Activated T-helper 17 cell treated with anti-CD3 and anti-CD28 coated beads, Interleukin-2, amount 50 U/mL, for 72 hours (primary cell): ENCODE measurements around the gene UNC45A. TPM values are rescaled to one million over a fixed set of nuclear protein-coding genes. Genes with fewer than 3 reads are reported as not detected.
A peak's percentile ranks its signal among the peaks of the same experiment; 100 is the strongest.
"Not testable (repeated sequence)": the region's sequence is repeated elsewhere in the genome, so short reads cannot be mapped to it uniquely, and the experiment has no call there.

Experiments used
- ATAC-seq: fragments of 150-1000 bp; cut with Tn5 transposase; replicated peaks from 2 replicates; pipeline ENCODE4 v1.10.0; 2021; ENCODE audit warnings: mild to moderate bottlenecking, moderate library complexity
- H3K27ac Mint-ChIP-seq: one replicate; pipeline ENCODE4 v1.8.0; 2022; ENCODE audit warnings: mixed read lengths
- H3K27me3 Mint-ChIP-seq: one replicate; pipeline ENCODE4 v1.8.0; 2022; ENCODE audit warnings: mixed read lengths
- H3K36me3 Mint-ChIP-seq: one replicate; pipeline ENCODE4 v1.8.0; 2022; ENCODE audit warnings: low read depth, mild to moderate bottlenecking, mixed read lengths
- H3K4me1 Mint-ChIP-seq: one replicate; pipeline ENCODE4 v1.8.0; 2022; ENCODE audit warnings: mixed read lengths
- H3K4me3 Mint-ChIP-seq: one replicate; pipeline ENCODE4 v1.8.0; 2022; ENCODE audit warnings: mild to moderate bottlenecking, mixed read lengths
- H3K9me3 Mint-ChIP-seq: one replicate; pipeline ENCODE4 v1.8.0; 2022; ENCODE audit warnings: mixed read lengths
- total RNA-seq, 2 donors: library from RNA; stranded (reverse); gene quantifications; one replicate each; pipeline ENCODE4 v1.2.3, GENCODE V29; 2022

UNC45A gene
- total RNA-seq, 2 donors from 2014 or later: 101 to 103 TPM

- peaks cover 90% of the 10 kb centered on the region for H3K36me3 Mint-ChIP-seq
- peaks cover 10% of the 10 kb centered on the region for H3K4me1 Mint-ChIP-seq
- H3K27me3 Mint-ChIP-seq: no peaks in the 10 kb centered on the region
- H3K9me3 Mint-ChIP-seq: no peaks in the 10 kb centered on the region
- ATAC-seq: no peak
- no peak overlapping the region for H3K4me3 Mint-ChIP-seq
- peak overlapping the region; percentile 50 for H3K27ac Mint-ChIP-seq
Measured at GRCh38 chr15:90918835-90919234, 16.2 kb upstream of the UNC45A start.

DNA sequence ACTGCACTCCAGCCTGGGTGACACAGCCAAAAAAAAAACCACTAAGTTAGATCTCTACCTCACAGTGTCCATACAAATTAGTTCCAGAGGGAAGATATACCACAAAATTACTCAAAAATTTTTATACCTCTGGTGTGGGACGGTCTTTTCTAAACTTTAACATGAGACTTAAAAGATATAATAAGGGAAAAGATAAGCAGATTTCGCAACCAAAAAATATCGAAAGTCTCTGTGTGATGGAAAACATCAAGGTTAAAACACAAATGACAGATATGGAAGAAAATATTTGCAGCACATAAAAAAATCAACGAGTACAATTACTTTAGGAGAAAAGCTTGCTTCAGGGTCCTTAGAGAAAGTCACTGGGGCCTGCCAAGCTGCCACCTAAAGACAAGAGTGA is 13.2 kb upstream of the UNC45A start:
- Mint-ChIP-seq H3K9me3 (no peaks in the 10 kb centered on the region), H3K36me3 (peaks cover 60% of the 10 kb centered on the region), H3K27ac (peak overlapping the region; percentile 84), H3K27me3 (no peaks in the 10 kb centered on the region), H3K4me1 (peaks cover 22% of the 10 kb centered on the region), H3K4me3 (no peak overlapping the region)
- ATAC-seq: no peak

DNA sequence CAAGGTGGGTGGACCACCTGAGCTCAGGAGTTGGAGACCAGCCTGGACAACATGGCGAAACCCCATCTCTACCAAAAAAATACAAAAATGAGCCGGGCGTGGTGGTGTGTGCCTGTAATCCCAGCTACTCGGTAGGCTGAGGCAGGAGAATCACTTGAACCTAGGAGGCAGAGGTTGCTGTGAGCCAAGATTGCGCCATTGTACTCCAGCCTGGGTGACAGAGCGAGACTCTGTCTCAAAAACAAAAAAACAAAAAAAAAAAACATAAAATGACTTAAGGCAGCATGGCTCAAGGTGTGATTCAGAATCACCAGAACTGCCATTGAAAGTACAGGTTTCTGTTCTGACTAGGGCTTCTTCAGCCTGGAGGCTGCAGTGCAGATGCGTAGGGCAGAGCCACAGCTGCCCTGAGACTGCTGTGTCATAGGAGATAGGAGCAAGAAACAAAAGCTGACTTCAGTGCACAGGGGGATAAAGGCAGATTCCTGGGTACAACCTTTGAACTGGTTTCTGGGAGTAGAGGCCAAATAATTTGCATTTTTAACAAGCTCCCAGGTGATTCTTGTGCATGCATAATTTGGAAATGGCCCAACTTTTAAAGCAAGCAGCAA is 12.3 kb upstream of the UNC45A start:
- peaks cover 51% of the 10 kb centered on the region for H3K36me3 Mint-ChIP-seq
- ATAC-seq: peak; percentile 95
- H3K4me1 Mint-ChIP-seq: peaks cover 22% of the 10 kb centered on the region
- H3K9me3 Mint-ChIP-seq, H3K27me3 Mint-ChIP-seq: not testable (repeated sequence)
- peak overlapping the region; percentile 63 for H3K4me3 Mint-ChIP-seq
- peak overlapping the region; percentile 84 for H3K27ac Mint-ChIP-seq

GRCh38 chr15:90924375-90924774 is 10.7 kb upstream of the UNC45A start:
- ATAC-seq: peak; percentile 76
- Mint-ChIP-seq H3K9me3 (no peaks in the 10 kb centered on the region), H3K4me3 (peak overlapping the region; percentile 63), H3K27me3 (no peaks in the 10 kb centered on the region), H3K4me1 (peaks cover 22% of the 10 kb centered on the region), H3K27ac (peak overlapping the region; percentile 84), H3K36me3 (peaks cover 35% of the 10 kb centered on the region)

DNA sequence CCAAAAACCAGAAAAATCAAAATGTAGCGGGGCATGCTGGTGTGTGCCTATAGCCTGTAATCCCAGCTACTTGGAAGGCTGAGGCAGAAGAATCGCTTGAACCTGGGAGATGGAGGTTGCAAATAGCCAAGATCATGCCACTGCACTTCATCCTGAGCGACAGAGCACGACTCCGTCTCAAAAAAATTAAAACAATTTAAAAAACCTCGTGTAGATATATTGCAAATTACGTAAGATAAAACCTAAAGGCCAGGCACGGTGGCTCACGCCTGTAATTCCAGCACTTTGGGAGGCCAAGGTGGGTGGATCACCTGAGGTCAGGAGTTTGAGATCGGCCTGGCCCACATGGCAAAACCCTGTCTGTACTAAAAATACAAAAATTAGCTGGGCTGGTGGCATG is 8.3 kb upstream of the UNC45A start:
- H3K4me3 Mint-ChIP-seq, H3K9me3 Mint-ChIP-seq, ATAC-seq, H3K27me3 Mint-ChIP-seq, H3K27ac Mint-ChIP-seq: not testable (repeated sequence)
- Mint-ChIP-seq H3K36me3 (peaks cover 30% of the 10 kb centered on the region), H3K4me1 (peaks cover 25% of the 10 kb centered on the region)

- H3K27me3 Mint-ChIP-seq, ATAC-seq, H3K9me3 Mint-ChIP-seq: not testable (repeated sequence)
- Mint-ChIP-seq H3K4me3 (peak overlapping the region; percentile 83), H3K36me3 (peaks cover 21% of the 10 kb centered on the region), H3K4me1 (peaks cover 26% of the 10 kb centered on the region), H3K27ac (peak overlapping the region; percentile 22)
Measured at GRCh38 chr15:90928106-90928505, 7.0 kb upstream of the UNC45A start.

- no peaks in the 10 kb centered on the region for H3K27me3 Mint-ChIP-seq
- peak overlapping the region; percentile 98 for H3K27ac Mint-ChIP-seq
- no peaks in the 10 kb centered on the region for H3K9me3 Mint-ChIP-seq
- peaks cover 21% of the 10 kb centered on the region for H3K36me3 Mint-ChIP-seq
- H3K4me1 Mint-ChIP-seq: peaks cover 24% of the 10 kb centered on the region
- H3K4me3 Mint-ChIP-seq: peak overlapping the region; percentile 83
- no peak for ATAC-seq
Measured at GRCh38 chr15:90929246-90930019, 5.7 kb upstream of the UNC45A start.

- Mint-ChIP-seq H3K27me3 (no peaks in the 10 kb centered on the region), H3K36me3 (peaks cover 24% of the 10 kb centered on the region), H3K27ac (peak overlapping the region; percentile 98), H3K9me3 (no peaks in the 10 kb centered on the region), H3K4me3 (peak overlapping the region; percentile 83), H3K4me1 (peaks cover 21% of the 10 kb centered on the region)
- no peak for ATAC-seq
Measured at GRCh38 chr15:90930861-90931574, 4.1 kb upstream of the UNC45A start.

GRCh38 chr15:90931575-90931827 is 3.6 kb upstream of the UNC45A start:
- H3K4me1 Mint-ChIP-seq: peaks cover 26% of the 10 kb centered on the region
- H3K4me3 Mint-ChIP-seq: peak overlapping the region; percentile 83
- peak overlapping the region; percentile 98 for H3K27ac Mint-ChIP-seq
- no peak for ATAC-seq
- H3K36me3 Mint-ChIP-seq: peaks cover 28% of the 10 kb centered on the region
- no peaks in the 10 kb centered on the region for H3K27me3 Mint-ChIP-seq
- no peaks in the 10 kb centered on the region for H3K9me3 Mint-ChIP-seq

DNA sequence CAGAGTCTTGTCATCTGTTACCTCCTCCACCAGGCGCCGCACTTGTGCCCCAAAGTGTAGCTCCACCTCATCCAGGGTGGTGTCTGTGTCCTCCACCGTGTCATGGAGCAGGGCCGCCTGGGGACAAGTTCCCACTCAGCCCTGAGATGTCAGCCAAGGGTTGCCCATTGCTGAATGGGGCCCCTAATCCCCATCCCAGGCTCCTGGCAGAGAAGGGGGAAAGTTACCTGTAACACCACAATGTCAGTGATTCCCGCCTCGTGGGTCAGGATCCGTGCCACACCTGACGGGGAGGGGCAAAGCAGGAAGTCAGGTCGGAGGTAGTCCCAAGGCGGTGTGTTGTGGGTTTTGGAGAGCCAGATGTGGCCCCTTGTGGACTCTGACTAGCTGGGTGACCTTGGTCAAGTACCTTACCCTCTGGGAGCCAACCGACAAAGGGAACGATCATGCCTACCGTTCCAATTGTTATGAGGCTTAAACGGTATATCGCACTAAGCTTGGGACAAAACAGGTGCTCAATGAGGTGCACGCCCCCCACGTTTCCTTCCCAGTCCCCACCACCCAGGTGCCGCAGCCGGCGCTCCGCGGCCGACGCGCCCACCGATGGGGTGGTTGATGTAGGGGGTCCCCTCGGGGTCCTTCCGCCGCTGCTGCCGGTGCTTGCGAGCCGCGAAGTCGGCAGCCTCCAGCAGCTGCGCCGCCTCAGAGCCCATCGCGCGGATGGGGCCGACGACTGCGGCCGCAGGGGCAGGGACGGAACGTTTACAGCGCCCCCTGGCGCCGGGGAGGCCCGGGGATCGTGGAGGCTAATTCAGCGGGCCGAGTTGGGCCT is 3.0 kb upstream of the UNC45A start, which contains the start of gene HDDC3:
TSS of gene HDDC3 (minus strand) at position 722 of the 832 bp plus-strand sequence. CDS start at position 713, 9 bp downstream.
- H3K4me1 Mint-ChIP-seq: peaks cover 31% of the 10 kb centered on the region
- H3K9me3 Mint-ChIP-seq: no peaks in the 10 kb centered on the region
- no peaks in the 10 kb centered on the region for H3K27me3 Mint-ChIP-seq
- H3K36me3 Mint-ChIP-seq: peaks cover 34% of the 10 kb centered on the region
- ATAC-seq: peak; percentile 65
- peak within 1 kb of the TSS; percentile 98 for H3K27ac Mint-ChIP-seq
- peak within 1 kb of the TSS; percentile 83 for H3K4me3 Mint-ChIP-seq

GRCh38 chr15:90932660-90932991 is 2.5 kb upstream of the UNC45A start:
- H3K27me3 Mint-ChIP-seq: no peaks in the 10 kb centered on the region
- no peaks in the 10 kb centered on the region for H3K9me3 Mint-ChIP-seq
- ATAC-seq: no peak
- peaks cover 32% of the 10 kb centered on the region for H3K4me1 Mint-ChIP-seq
- peaks cover 35% of the 10 kb centered on the region for H3K36me3 Mint-ChIP-seq
- H3K27ac Mint-ChIP-seq: no peak overlapping the region
- peak overlapping the region; percentile 83 for H3K4me3 Mint-ChIP-seq

- peaks cover 42% of the 10 kb centered on the region for H3K36me3 Mint-ChIP-seq
- H3K4me1 Mint-ChIP-seq: peaks cover 32% of the 10 kb centered on the region
- no peaks in the 10 kb centered on the region for H3K27me3 Mint-ChIP-seq
- no peak overlapping the region for H3K27ac Mint-ChIP-seq
- H3K9me3 Mint-ChIP-seq: no peaks in the 10 kb centered on the region
- no peak for ATAC-seq
- H3K4me3 Mint-ChIP-seq: peak overlapping the region; percentile 83
Measured at GRCh38 chr15:90933301-90933700, 1.8 kb upstream of the UNC45A start.

- peak; percentile 37 for ATAC-seq
- Mint-ChIP-seq H3K36me3 (peaks cover 53% of the 10 kb centered on the region), H3K27me3 (no peaks in the 10 kb centered on the region), H3K4me3 (peak overlapping the region; percentile 83), H3K9me3 (no peaks in the 10 kb centered on the region), H3K27ac (no peak overlapping the region), H3K4me1 (peaks cover 32% of the 10 kb centered on the region)
Measured at GRCh38 chr15:90934256-90934948, 683 bp upstream of the UNC45A start.

- no peak for ATAC-seq
- peaks cover 24% of the 10 kb centered on the region for H3K4me1 Mint-ChIP-seq
- no peaks in the 10 kb centered on the region for H3K27me3 Mint-ChIP-seq
- H3K9me3 Mint-ChIP-seq: no peaks in the 10 kb centered on the region
- H3K27ac Mint-ChIP-seq: no peak overlapping the region
- peaks cover 58% of the 10 kb centered on the region for H3K36me3 Mint-ChIP-seq
- H3K4me3 Mint-ChIP-seq: peak overlapping the region; percentile 83
Measured at GRCh38 chr15:90936823-90937222, 1.7 kb downstream of the UNC45A start.
